ENCODE results near the gene C9orf85.

Gene C9orf85

GRCh38 chr9:71911061-71911907 lies at the start of gene C9orf85, which contains the start of gene ABHD17B:
Gene C9orf85 (plus strand): TSS chr9:71911639. CDS start chr9:71911735, 96 bp downstream.
Gene ABHD17B (minus strand): TSS chr9:71911193. CDS start chr9:71875080, 36,113 bp downstream.
- H3K36me3 ChIP-seq (ENCODE audit: control insufficient read depth, insufficient read depth, low read length) = peaks cover 8% of the 10 kb centered on the region
- H3K27me3 ChIP-seq (ENCODE audit: control insufficient read depth, insufficient read depth, low read length) = no peaks in the 10 kb centered on the region
- H3K9ac ChIP-seq (ENCODE audit: low read depth, low read length) = peak within 1 kb of the TSS; percentile 94
- H3K4me3 ChIP-seq (ENCODE audit: low read depth, low read length) = peak within 1 kb of the TSS; percentile 96
- H3K4me1 ChIP-seq (ENCODE audit: control insufficient read depth, insufficient read depth, low read length) = peaks cover 30% of the 10 kb centered on the region
- no peaks in the 10 kb centered on the region for H3K9me3 ChIP-seq (ENCODE audit: control insufficient read depth, insufficient read depth, low read length)
- H3K27ac ChIP-seq (ENCODE audit: low read depth, low read length) = peak within 1 kb of the TSS; percentile 97

- peaks cover 6% of the 10 kb centered on the region; the same call in 1 of the 2 replicates for H3K9me3 ChIP-seq (ENCODE audit: control insufficient read depth, insufficient read depth, low read length)
- H3K4me1 ChIP-seq (ENCODE audit: control insufficient read depth, insufficient read depth, low read length) = peaks cover 9% of the 10 kb centered on the region; the same call in 1 of the 2 replicates
- H3K36me3 ChIP-seq (ENCODE audit: control insufficient read depth, insufficient read depth, low read length) = peaks cover 36% of the 10 kb centered on the region
Measured at GRCh38 chr9:71863631-71864030, 47.8 kb upstream of the C9orf85 start.

GRCh38 chr9:71875345-71875744 lies 36.1 kb upstream of the C9orf85 start:
- H3K36me3 ChIP-seq (ENCODE audit: control insufficient read depth, insufficient read depth, low read length) = peaks cover 34% of the 10 kb centered on the region
- no peaks in the 10 kb centered on the region for H3K27me3 ChIP-seq (ENCODE audit: control insufficient read depth, insufficient read depth, low read length)
- no peaks in the 10 kb centered on the region for H3K9me3 ChIP-seq (ENCODE audit: control insufficient read depth, insufficient read depth, low read length)
- H3K27ac ChIP-seq (ENCODE audit: low read depth, low read length) = no peak overlapping the region
- peaks cover 18% of the 10 kb centered on the region for H3K4me1 ChIP-seq (ENCODE audit: control insufficient read depth, insufficient read depth, low read length)
- H3K9ac ChIP-seq (ENCODE audit: low read depth, low read length) = no peak overlapping the region
- no peak overlapping the region for H3K4me3 ChIP-seq (ENCODE audit: low read depth, low read length)

More at GRCh38 chr9:71863631-71864030, 47.8 kb upstream of the C9orf85 start:
- H3K27ac ChIP-seq (ENCODE audit: low read depth, low read length) = no peak overlapping the region
- no peak overlapping the region for H3K9ac ChIP-seq (ENCODE audit: low read depth, low read length)
- H3K4me3 ChIP-seq (ENCODE audit: low read depth, low read length) = no peak overlapping the region
- no peaks in the 10 kb centered on the region for H3K27me3 ChIP-seq (ENCODE audit: control insufficient read depth, insufficient read depth, low read length)

- no peak overlapping the region for H3K9ac ChIP-seq (ENCODE audit: low read depth, low read length)
- H3K9me3 ChIP-seq (ENCODE audit: control insufficient read depth, insufficient read depth, low read length) = no peaks in the 10 kb centered on the region
- no peaks in the 10 kb centered on the region for H3K27me3 ChIP-seq (ENCODE audit: control insufficient read depth, insufficient read depth, low read length)
- H3K27ac ChIP-seq (ENCODE audit: low read depth, low read length) = no peak overlapping the region
- peaks cover 26% of the 10 kb centered on the region for H3K36me3 ChIP-seq (ENCODE audit: control insufficient read depth, insufficient read depth, low read length)
- no peak overlapping the region for H3K4me3 ChIP-seq (ENCODE audit: low read depth, low read length)
- H3K4me1 ChIP-seq (ENCODE audit: control insufficient read depth, insufficient read depth, low read length) = peaks cover 20% of the 10 kb centered on the region
Measured at GRCh38 chr9:71876106-71876505, 35.3 kb upstream of the C9orf85 start.

GRCh38 chr9:71876829-71877228 lies 34.6 kb upstream of the C9orf85 start:
- H3K4me1 ChIP-seq (ENCODE audit: control insufficient read depth, insufficient read depth, low read length) = peaks cover 20% of the 10 kb centered on the region
- H3K27me3 ChIP-seq (ENCODE audit: control insufficient read depth, insufficient read depth, low read length) = no peaks in the 10 kb centered on the region
- H3K4me3 ChIP-seq (ENCODE audit: low read depth, low read length) = no peak overlapping the region
- H3K9me3 ChIP-seq (ENCODE audit: control insufficient read depth, insufficient read depth, low read length) = no peaks in the 10 kb centered on the region
- no peak overlapping the region for H3K27ac ChIP-seq (ENCODE audit: low read depth, low read length)
- H3K9ac ChIP-seq (ENCODE audit: low read depth, low read length) = no peak overlapping the region
- H3K36me3 ChIP-seq (ENCODE audit: control insufficient read depth, insufficient read depth, low read length) = peaks cover 19% of the 10 kb centered on the region

DNA sequence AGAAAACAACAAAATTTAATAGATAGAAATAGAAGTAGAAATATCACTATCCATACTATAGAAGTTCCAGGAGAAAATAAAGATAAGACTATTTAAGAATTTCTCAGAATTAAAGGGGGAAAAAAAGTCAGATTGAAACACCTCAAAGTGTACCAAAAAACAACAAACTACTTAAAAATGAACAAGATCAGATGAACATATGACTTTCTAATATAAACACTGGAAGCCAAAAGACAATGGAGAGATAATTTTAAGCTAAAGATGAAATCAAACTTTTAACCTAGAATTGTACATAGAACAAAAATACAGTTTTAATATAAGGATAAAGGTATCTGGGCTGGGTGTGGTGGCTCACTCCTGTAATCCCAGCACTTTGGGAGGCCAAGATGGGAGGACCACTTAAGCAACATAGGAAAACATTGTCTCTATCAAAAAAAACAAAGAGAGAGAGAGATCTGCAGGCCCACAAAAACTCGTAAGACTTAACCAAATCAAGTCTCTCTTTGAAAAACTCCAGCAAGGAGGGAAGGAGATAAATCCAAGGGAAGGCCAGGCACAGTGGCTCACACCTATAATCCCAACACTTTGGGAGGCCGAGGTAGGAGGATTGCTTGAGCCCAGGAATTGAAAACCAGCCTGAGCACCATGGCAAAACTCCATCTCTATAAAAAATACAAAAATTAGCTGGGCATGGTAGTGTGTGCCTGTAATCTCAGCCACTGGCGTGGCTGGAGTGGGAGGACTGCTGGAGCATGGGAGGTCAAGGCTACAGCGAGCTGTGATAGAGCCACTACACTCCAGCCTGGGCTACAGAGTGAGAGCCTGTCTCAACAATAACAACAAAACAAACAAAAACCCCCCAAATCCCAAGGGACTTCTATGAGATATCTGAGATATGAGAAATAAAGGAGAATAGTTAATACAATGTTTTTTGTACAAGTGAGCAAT lies 32.8 kb upstream of the C9orf85 start:
- peaks cover 16% of the 10 kb centered on the region for H3K36me3 ChIP-seq (ENCODE audit: control insufficient read depth, insufficient read depth, low read length)
- H3K4me1 ChIP-seq (ENCODE audit: control insufficient read depth, insufficient read depth, low read length) = peaks cover 20% of the 10 kb centered on the region
- H3K9ac ChIP-seq (ENCODE audit: low read depth, low read length) = no peak overlapping the region
- H3K27ac ChIP-seq (ENCODE audit: low read depth, low read length) = no peak overlapping the region
- no peaks in the 10 kb centered on the region for H3K27me3 ChIP-seq (ENCODE audit: control insufficient read depth, insufficient read depth, low read length)
- H3K9me3 ChIP-seq (ENCODE audit: control insufficient read depth, insufficient read depth, low read length) = no peaks in the 10 kb centered on the region
- no peak overlapping the region for H3K4me3 ChIP-seq (ENCODE audit: low read depth, low read length)

DNA sequence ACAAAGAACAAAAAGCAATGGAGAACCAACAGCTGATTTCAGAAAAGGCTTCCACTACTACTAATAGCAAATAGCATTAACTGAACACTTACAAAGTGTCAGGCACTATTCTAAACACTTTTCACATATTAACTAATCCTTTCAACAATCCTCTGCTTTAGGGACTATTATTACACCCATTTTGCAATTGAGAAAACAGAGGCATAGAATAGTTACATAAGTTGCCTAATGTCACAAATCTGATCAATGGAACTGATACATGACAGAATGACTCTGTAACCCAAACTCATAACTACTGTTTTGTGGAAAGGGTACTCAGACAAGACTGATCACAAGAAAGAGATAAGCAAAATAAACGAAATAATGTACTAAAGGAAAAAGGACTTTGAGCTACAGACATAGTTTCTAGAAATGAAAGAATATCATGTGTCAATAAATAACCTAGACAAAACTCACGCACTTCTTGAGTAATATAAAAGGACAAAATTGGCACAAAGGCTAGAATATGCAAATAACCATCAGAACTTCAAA lies 31.7 kb upstream of the C9orf85 start:
- Histone ChIP-seq H3K27me3 (ENCODE audit: control insufficient read depth, insufficient read depth, low read length) (no peaks in the 10 kb centered on the region), H3K4me3 (ENCODE audit: low read depth, low read length) (no peak overlapping the region), H3K4me1 (ENCODE audit: control insufficient read depth, insufficient read depth, low read length) (peaks cover 20% of the 10 kb centered on the region), H3K9ac (ENCODE audit: low read depth, low read length) (no peak overlapping the region), H3K27ac (ENCODE audit: low read depth, low read length) (no peak overlapping the region), H3K9me3 (ENCODE audit: control insufficient read depth, insufficient read depth, low read length) (no peaks in the 10 kb centered on the region), H3K36me3 (ENCODE audit: control insufficient read depth, insufficient read depth, low read length) (peaks cover 7% of the 10 kb centered on the region)

- Histone ChIP-seq H3K36me3 (ENCODE audit: control insufficient read depth, insufficient read depth, low read length) (0 out of 2 replicates have a peak, but pooled peaks cover 6% of the 10 kb centered on the region), H3K4me3 (ENCODE audit: low read depth, low read length) (no peak overlapping the region), H3K9me3 (ENCODE audit: control insufficient read depth, insufficient read depth, low read length) (no peaks in the 10 kb centered on the region)
Measured at GRCh38 chr9:71884005-71884404, 27.4 kb upstream of the C9orf85 start.

GRCh38 chr9:71885467-71885866 lies 26.0 kb upstream of the C9orf85 start:
- Histone ChIP-seq H3K9me3 (ENCODE audit: control insufficient read depth, insufficient read depth, low read length) (no peaks in the 10 kb centered on the region), H3K27ac (ENCODE audit: low read depth, low read length) (no peak overlapping the region), H3K4me1 (ENCODE audit: control insufficient read depth, insufficient read depth, low read length) (peaks cover under 1% of the 10 kb centered on the region; the same call in 1 of the 2 replicates), H3K27me3 (ENCODE audit: control insufficient read depth, insufficient read depth, low read length) (no peaks in the 10 kb centered on the region), H3K9ac (ENCODE audit: low read depth, low read length) (no peak overlapping the region), H3K4me3 (ENCODE audit: low read depth, low read length) (no peak overlapping the region), H3K36me3 (ENCODE audit: control insufficient read depth, insufficient read depth, low read length) (0 out of 2 replicates have a peak, but pooled peaks cover 6% of the 10 kb centered on the region)

More at GRCh38 chr9:71884005-71884404, 27.4 kb upstream of the C9orf85 start:
- H3K9ac ChIP-seq (ENCODE audit: low read depth, low read length) = no peak overlapping the region
- H3K27ac ChIP-seq (ENCODE audit: low read depth, low read length) = no peak overlapping the region
- H3K27me3 ChIP-seq (ENCODE audit: control insufficient read depth, insufficient read depth, low read length) = no peaks in the 10 kb centered on the region
- H3K4me1 ChIP-seq (ENCODE audit: control insufficient read depth, insufficient read depth, low read length) = peaks cover 13% of the 10 kb centered on the region

GRCh38 chr9:71886015-71886414 lies 25.4 kb upstream of the C9orf85 start:
- H3K4me3 ChIP-seq (ENCODE audit: low read depth, low read length) = no peak overlapping the region

More at GRCh38 chr9:71886015-71886414, 25.4 kb upstream of the C9orf85 start:
- Histone ChIP-seq H3K27me3 (ENCODE audit: control insufficient read depth, insufficient read depth, low read length) (no peaks in the 10 kb centered on the region), H3K4me1 (ENCODE audit: control insufficient read depth, insufficient read depth, low read length) (no peaks in the 10 kb centered on the region), H3K36me3 (ENCODE audit: control insufficient read depth, insufficient read depth, low read length) (0 out of 2 replicates have a peak, but pooled peaks cover 6% of the 10 kb centered on the region), H3K27ac (ENCODE audit: low read depth, low read length) (no peak overlapping the region), H3K9me3 (ENCODE audit: control insufficient read depth, insufficient read depth, low read length) (no peaks in the 10 kb centered on the region), H3K9ac (ENCODE audit: low read depth, low read length) (no peak overlapping the region)
